Measurements from ENCODE around the gene RFX4.

- TF ChIP-seq CTCF (conservative IDR thresholded peaks at IDR 0.05; ENCODE audit: low read length) (no peak), EZH2phosphoT487 (IDR thresholded peaks at IDR 0.05; ENCODE audit: borderline replicate concordance) (no peak)
Measured at GRCh38 chr12:106655577-106655976, 72.8 kb downstream of the RFX4 start.

All from Loucy (cell line).